Fibroblast of pulmonary artery (primary cell): ENCODE measurements around the gene TBC1D2B.

Source experiments
- DNase-seq: peaks from one replicate; pipeline ENCODE4 v3.0.0-alpha.2; 2010; ENCODE audit warnings: low read depth
- H3K4me3 ChIP-seq: replicated peaks from 2 replicates; pipeline ENCODE4 v1.5.1; 2011; ENCODE audit warnings: low read depth, mild to moderate bottlenecking, control low read depth, low read length, moderate library complexity
- CTCF ChIP-seq: IDR thresholded peaks from 2 replicates; pipeline ENCODE4 v1.5.1; 2011; ENCODE audit warnings: mild to moderate bottlenecking, control low read depth, low read length, inconsistent platforms; ENCODE audit errors: missing control alignments

Gene TBC1D2B

GRCh38 chr15:78054966-78055365, 22.5 kb downstream of the TBC1D2B start:
- DNase-seq, result no peak
- H3K4me3 ChIP-seq, result no peak overlapping the region
- TF ChIP-seq CTCF, result no peak

GRCh38 chr15:78054518-78054917, 23.0 kb downstream of the TBC1D2B start:
- no peak for DNase-seq
- H3K4me3 ChIP-seq, result no peak overlapping the region
- no peak for TF ChIP-seq CTCF

- no peak for TF ChIP-seq CTCF
- no peak for DNase-seq
- no peak overlapping the region for H3K4me3 ChIP-seq
These were observed 25.0 kb downstream of the TBC1D2B start for GRCh38 chr15:78052545-78052944.

GRCh38 chr15:78052001-78052401, 25.5 kb downstream of the TBC1D2B start:
- DNase-seq, result peak; percentile 64
- no peak overlapping the region for H3K4me3 ChIP-seq
- no peak for TF ChIP-seq CTCF

- no peak for TF ChIP-seq CTCF
- no peak overlapping the region for H3K4me3 ChIP-seq
- DNase-seq, result no peak
These were observed 25.9 kb downstream of the TBC1D2B start for GRCh38 chr15:78051596-78051995.

GRCh38 chr15:78050826-78051225, 26.7 kb downstream of the TBC1D2B start:
- no peak for TF ChIP-seq CTCF
- DNase-seq, result no peak
- no peak overlapping the region for H3K4me3 ChIP-seq

- DNase-seq, result peak; percentile 41
- H3K4me3 ChIP-seq, result no peak overlapping the region
- TF ChIP-seq CTCF, result no peak
These were observed 27.1 kb downstream of the TBC1D2B start for GRCh38 chr15:78050441-78050809.
